GM21360 (cell line): ENCODE measurements around the gene F7.
"Not testable (repeated sequence)": the region's sequence is repeated elsewhere in the genome, so short reads cannot be mapped to it uniquely, and the experiment has no call there.

Experiments used
- ATAC-seq: cut with Tn5 transposase; IDR thresholded peaks from one replicate; pipeline ENCODE4 v1.9.1; 2021; ENCODE audit warnings: mild to moderate bottlenecking, moderate library complexity; ENCODE audit not compliant: unreplicated experiment

F7 gene

DNA sequence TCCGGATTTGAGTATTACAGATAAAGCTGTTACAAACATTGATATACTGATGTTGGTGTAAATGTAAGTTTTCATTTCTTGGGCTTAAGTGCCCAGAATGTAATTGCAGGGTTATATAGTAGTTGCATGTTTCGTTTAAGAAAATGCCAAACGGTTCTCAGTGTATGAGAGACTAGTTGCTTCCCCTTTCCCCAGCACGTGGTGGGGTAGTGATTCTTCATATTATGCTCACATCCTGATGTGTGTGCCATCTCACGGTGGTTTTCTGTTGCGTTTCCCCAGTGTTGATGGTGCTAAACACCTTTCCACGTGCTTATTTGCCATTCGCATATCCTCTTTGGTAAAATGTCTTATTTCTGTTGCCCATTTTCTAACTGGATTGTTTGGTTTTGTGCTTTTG lies 34.7 kb upstream of the F7 start:
- no peak for ATAC-seq

DNA sequence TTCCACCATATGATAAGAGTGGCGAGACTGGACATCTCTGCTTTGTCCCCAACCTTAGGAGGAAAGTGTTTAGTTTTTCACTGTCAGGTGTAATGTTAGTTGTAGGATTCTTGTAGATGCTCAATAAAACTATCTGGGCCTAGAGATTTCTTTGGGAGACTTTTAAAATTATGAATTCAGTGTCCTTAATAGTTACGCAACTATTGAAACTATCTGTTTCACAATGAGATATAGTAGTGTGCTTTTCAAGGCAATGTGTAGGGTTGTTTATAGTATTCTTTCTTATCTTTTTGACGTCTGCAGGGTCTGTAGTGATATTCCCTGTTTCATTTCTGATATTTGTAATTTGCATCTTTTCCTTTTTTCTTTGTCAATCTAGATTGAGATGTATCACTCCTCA lies 33.2 kb upstream of the F7 start:
- no peak for ATAC-seq

GRCh38 chr13:113073942-113074341 lies 31.6 kb upstream of the F7 start:
- no peak for ATAC-seq

DNA sequence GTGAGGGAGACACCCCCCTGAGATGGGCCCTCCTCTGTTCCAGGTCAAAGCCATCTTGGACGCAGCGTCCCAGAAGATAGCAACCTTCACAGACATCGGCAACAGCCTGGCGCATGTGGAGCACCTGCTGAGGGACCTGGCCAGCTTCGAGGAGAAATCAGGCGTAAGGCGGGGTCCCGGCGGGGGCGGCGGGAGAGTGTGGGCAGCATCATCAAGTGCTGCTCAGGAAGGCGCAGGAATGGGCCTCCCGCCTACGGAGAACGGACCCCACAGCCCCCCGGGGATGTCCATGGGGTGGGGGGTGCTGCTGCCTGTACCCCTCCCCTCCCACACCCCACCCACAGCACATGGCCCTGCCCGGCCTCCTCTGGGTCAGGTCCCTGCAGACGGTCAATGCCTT lies 31.2 kb upstream of the F7 start:
- ATAC-seq, result no peak

GRCh38 chr13:113074876-113075275 lies 30.7 kb upstream of the F7 start:
- ATAC-seq, result no peak

DNA sequence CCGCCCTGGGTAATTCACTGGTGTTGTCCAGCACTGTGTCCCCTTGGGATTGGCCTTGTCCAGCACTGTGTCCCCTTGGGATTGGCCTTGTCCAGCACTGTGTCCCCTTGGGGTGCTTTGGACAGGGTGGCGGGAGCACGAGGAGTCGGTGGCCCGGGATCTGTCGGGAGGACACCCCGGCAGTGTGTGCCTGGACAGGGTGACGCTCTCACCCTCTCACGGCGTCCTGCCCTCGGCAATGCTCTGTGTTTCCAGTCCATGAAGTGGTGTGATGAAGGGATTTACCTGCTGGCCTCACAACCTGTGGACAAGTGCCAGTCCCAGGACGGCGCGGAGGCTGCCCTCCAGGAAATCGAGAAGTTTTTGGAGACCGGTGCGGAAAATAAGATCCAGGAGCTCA lies 29.9 kb upstream of the F7 start:
- ATAC-seq, result no peak

DNA sequence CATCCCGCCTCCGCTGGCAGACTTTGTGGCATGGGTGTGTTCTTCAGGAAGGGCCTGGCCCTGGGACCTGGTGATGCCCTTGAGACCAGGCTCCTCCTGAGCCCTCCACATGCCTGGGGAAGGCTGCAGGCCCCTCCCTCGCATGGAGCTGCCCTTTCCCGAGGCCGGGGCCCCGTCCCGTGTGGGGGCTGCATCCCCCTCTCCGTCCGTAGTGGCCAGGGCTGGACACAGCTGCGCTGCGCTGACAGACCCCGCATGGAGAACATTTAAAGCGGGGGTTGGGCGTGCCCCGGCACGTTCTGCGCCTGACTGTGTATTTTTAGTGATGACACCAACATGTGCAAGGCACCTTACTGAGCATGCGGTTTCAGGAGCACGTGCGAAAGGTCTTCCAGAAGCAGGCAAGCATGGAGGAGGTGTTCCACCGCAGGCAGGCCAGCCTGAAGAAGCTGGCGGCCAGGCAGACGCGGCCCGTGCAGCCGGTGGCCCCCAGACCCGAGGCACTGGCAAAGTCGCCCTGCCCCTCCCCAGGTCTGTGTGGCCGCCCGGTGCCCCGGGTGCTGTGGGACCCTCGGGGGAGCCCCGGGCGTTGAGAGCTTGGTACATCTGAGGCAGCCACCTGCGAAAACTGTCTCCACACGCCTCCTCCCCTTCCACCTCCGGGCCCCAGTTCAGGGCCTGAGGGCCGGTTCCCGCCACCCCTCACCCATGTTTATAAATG lies 28.8 kb upstream of the F7 start:
- ATAC-seq, result no peak

DNA sequence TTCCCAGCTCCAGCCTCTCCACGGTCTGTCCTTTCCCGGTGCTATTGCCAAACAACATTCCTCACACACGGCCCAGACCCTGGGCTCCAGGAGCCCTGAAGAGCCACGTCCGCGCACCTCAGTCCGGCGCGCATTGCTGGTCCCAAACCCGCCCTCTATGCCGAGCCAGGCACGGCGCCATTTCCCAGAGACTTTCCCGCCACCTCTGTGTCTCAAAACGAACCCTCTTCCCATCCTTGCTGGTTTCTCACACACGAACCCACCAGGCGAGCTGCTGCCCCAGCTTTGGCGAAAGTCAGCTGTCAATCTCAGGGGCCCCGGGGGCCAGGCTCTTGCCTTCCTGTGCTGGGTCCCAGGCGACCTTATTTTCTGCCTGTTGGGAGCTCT lies 28.0 kb upstream of the F7 start:
- no peak for ATAC-seq

DNA sequence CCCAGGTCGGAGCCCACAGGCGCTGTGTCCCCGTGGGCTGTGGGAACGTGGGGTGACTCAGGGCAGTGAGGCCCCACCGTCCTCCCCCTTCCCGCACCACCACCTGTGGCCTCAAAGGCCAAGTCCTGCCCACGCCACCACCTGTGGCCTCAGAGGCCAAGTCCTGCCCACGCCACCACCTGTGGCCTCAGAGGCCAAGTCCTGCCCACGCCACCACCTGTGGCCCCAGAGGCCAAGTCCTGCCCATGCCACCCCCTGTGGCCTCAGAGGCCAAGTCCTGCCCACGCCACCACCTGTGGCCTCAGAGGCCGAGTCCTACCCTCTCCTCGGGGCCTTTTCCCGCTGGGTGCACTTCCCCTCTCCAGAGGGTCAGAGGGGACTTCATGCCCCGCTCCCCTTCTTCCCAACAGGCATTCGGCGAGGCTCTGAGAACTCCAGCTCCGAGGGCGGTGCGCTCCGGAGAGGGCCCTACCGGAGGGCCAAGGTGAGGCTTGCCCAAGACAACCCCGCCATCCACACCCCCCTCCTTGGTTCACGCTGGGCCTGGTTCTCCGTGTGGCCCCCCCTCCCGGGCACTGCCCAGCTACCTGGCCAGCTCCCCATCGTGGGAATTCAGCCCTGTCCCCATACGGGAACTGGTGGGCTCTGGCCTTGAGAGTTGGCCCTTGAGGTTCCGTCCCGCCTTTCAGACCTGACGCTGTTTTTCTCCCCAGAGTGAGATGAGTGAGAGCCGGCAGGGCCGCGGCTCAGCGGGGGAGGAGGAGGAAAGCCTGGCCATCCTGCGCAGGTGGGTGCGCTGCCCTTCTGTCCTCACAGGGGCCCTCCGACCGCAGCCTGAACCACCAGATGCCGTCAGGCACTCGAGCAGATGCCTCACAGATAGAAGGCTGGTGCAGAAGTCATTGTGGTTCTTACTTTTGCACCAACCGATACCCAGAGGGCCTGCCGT lies 27.4 kb upstream of the F7 start:
- ATAC-seq, result no peak

DNA sequence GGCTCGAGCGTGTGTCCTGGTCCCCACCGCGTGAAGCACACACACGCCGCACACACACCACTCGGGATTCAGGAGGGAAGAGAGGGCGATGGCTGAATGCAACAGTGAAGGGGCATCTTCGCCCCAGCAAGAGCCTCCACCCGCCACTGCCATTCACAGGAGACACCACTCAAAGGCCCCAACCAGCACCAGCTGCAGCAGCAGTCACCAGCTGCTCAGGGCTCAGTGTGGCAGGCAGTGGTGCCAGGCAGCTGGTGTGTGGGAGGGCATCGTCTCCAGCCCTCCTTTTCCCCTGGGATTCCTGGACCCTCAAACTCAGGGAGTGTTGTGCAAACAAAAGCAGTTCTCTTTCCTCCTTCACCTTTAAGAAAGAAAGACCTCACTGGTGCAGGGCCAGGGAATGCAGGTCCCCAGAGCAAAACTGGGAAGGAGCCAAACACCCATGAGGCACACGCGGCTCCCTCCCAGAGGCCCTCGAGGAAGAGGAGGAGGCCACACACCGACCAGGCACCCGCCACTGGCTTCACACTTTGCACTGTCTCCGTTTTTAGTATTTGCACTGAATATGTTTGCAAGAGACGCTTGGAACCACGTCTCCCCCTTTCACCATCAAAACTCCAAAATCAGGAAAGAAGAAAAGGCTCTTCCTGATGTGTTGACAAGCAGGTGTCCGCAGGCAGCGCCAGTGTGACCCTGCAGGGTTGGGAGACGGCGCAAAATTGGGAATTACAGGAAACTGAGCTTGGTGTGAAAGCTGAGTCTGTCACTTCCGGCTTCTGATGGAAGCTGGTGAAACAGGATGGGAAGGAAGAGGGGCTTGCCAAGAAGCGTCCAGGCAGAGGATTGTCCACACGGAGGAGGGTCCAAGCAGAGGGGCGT lies 26.4 kb upstream of the F7 start:
- no peak for ATAC-seq

DNA sequence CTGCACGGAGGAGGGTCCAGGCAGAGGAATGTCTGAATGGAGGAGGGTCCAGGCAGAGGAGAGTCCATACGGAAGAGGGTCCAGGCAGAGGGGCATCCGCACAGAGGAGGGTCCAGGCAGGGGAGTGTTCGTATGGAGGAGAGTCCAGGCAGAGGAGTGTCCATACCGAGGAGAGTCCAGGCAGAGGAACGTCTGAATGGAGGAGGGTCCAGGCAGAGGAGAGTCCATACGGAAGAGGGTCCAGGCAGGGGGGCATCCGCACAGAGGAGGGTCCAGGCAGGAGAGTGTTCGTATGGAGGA lies 25.9 kb upstream of the F7 start:
- not testable (repeated sequence) for ATAC-seq

- ATAC-seq, result no peak
These were observed 25.2 kb upstream of the F7 start for GRCh38 chr13:113080361-113080831.

DNA sequence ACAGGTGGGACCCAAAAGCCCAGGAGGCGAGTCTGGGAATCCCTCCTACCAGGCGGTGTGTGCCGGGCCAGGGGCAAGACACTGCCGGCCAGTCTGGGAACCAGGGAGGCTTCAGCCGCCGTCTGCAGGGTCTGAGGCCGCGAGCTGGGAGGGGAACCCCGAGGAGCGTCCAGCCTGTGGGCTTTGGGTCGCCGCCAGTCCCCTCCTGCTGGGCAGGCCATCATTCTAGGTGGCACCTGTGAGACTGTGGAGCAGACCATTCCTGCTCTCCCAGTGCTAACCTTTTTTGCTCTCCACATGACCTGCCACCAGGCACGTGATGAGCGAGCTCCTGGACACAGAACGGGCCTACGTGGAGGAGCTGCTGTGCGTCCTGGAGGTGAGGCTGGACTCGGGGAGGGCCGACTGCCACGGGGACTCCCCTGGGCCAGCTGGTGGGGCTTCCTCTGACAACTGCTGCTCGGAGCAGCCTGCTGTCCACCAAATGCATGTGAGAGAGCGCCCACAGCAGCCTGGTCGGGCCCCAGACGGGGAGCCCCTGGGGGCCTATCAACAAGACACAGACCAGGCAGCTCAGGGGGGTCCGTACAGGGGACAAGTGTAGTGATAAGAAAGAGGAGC lies 24.6 kb upstream of the F7 start:
- ATAC-seq, result no peak

DNA sequence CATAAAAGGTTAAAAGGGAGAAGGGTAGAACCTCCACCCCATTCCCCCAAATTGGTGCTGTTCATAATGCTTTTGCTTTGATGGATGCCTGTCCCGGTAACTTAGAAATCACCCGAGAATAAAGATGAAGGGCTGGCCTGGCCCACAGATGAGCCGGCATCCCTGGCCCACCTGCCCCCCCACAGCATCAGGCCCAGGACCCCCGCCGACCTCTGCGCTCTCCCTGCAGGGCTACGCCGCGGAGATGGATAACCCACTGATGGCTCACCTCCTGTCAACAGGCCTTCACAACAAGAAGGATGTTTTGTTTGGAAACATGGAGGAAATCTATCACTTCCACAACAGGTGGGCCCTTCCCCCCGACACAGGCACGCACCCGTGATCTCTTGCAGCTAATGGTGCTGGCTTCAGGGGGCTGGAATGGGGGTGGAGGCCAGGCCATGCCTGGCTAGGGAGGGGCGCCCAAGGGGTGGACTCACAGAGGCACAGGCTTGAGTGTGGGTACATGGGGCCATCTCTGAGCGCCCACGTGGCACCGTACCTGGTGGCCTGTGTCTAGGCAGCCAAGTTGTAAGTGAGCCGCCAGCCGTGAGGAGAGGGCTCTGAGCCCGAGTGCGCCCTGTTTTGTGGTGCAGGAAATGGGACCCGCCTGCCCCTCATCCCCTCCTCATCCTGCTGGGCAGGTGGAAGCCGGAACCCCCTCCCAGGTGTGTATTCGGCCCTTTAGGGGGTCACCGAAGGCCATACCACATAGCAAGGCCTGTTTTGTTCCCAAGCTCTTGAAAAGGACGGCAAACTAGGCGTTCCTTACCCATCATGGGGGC lies 23.2 kb upstream of the F7 start:
- no peak for ATAC-seq

GRCh38 chr13:113083022-113083373 lies 22.6 kb upstream of the F7 start:
- ATAC-seq, result no peak

GRCh38 chr13:113083402-113084061 lies 22.1 kb upstream of the F7 start:
- ATAC-seq, result no peak

DNA sequence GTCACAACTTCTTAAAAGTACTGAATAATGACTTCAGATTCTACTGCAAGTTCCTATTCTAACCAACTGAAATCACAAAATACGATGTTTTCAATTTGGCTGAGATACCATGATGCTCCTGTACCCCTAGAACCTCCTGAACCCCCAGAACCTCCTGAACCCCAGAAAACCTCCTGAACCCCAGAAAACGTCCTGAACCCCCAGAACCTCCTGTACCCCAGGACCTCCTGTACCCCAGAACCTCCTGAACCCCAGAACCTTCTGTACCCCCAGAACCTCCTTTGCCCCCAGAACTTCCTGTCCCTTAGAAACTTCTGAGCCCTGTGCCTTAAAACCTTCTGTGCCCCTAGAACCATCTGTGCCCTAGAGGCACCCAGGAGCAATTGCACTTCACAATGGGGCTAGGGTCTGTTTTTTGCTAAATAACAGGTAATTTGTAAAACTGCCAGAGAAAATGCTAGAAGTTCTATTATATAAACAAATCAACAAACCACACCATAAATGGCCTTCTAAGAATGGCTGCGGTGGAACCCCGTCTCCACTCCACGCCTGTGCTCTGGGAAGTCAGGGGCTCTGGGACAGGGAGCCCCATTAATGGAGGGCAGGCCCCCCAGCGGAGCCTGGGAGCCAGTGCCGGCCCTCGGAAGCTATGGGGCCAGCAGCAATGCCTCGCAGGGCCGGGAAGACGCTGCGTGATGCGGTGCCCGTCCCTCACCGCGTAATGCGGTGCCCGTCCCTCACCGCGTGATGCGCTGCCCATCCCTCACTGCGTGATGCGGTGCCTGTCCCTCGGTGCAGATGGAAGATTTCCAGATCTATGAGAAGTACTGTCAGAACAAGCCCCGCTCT lies 21.3 kb upstream of the F7 start:
- ATAC-seq, result no peak

- ATAC-seq, result no peak
These were observed 20.5 kb upstream of the F7 start for GRCh38 chr13:113084943-113085540.
